ENCODE data around the gene PEPD. TPM values are rescaled to one million over a fixed set of nuclear protein-coding genes. Genes with fewer than 3 reads are reported as not detected.

Gene PEPD
- total and polyA plus RNA-seq, 2 of the 4 experiments (the other 2 are of a cell fraction), result 36.7 to 88.4 TPM

GRCh38 chr19:33462112-33462791 is 59.3 kb downstream of the PEPD start:
- ChIA-PET CTCF (no interaction called here), POLR2A (ENCODE audit: unreplicated experiment) (no interaction called here)
- peaks cover 1% of the 10 kb centered on the region; the same call in 1 of the 2 replicates for H3K36me3 ChIP-seq (ENCODE audit: control insufficient read depth, insufficient read depth, low read length)
- H2AK9ac ChIP-seq (replicated peaks; ENCODE audit: low read depth, low read length, poor library complexity), result no peak overlapping the region
- H3K4me1 ChIP-seq (ENCODE audit: control insufficient read depth, insufficient read depth, low read length), result no peaks in the 10 kb centered on the region
- H3K14ac ChIP-seq (replicated peaks; ENCODE audit: low read depth, low read length), result no peak overlapping the region
- H3K4me2 ChIP-seq (ENCODE audit: low read depth, low read length), result no peak overlapping the region
- no peak overlapping the region for H4K5ac ChIP-seq (ENCODE audit: low read depth, low read length)
- H3K4me3 ChIP-seq (ENCODE audit: insufficient read depth, low read depth, low read length), result no peak overlapping the region
- no peak overlapping the region for H3K56ac ChIP-seq (ENCODE audit: extremely low read depth, insufficient read depth, low read length)
- no peak for TF ChIP-seq RFX5 (IDR thresholded peaks at IDR 0.05; ENCODE audit: low read depth, low read length)
- TF ChIP-seq FOS (IDR thresholded peaks at IDR 0.05; ENCODE audit: low read depth, low read length), result no peak
- TF ChIP-seq POLR2A (IDR thresholded peaks at IDR 0.05; ENCODE audit: low read depth, low read length), result no peak
- TF ChIP-seq USF2 (IDR thresholded peaks at IDR 0.05; ENCODE audit: low read depth, low read length), result no peak
- TF ChIP-seq RAD21 (IDR thresholded peaks at IDR 0.05; ENCODE audit: low read length), result no peak
- no peak for TF ChIP-seq CTCF (conservative IDR thresholded peaks at IDR 0.05; ENCODE audit: low read depth, low read length)
- TF ChIP-seq RCOR1 (IDR thresholded peaks at IDR 0.05; ENCODE audit: insufficient replicate concordance, low read length), result no peak
- no peak for TF ChIP-seq MAFK (IDR thresholded peaks at IDR 0.05; ENCODE audit: low read depth, low read length)
- TF ChIP-seq CEBPB (IDR thresholded peaks at IDR 0.05; ENCODE audit: low read depth, low read length), result no peak
- TF ChIP-seq MXI1 (IDR thresholded peaks at IDR 0.05; ENCODE audit: borderline replicate concordance, low read depth, low read length), result no peak
- TF ChIP-seq BHLHE40 (IDR thresholded peaks at IDR 0.05; ENCODE audit: low read depth, low read length), result no peak
- TF ChIP-seq SMC3 (IDR thresholded peaks at IDR 0.05; ENCODE audit: low read depth, low read length), result no peak
- no peak for TF ChIP-seq ELK1 (IDR thresholded peaks at IDR 0.05; ENCODE audit: borderline replicate concordance, low read depth, low read length)
- TF ChIP-seq NFE2L2 (IDR thresholded peaks at IDR 0.05; ENCODE audit: low read depth, low read length), result no peak
- no peak for TF ChIP-seq MAZ (IDR thresholded peaks at IDR 0.05; ENCODE audit: borderline replicate concordance, low read depth, low read length)
- TF ChIP-seq CHD1 (IDR thresholded peaks at IDR 0.05; ENCODE audit: low read depth, low read length), result no peak
- no peak overlapping the region for H2BK20ac ChIP-seq (ENCODE audit: low read depth, low read length)
- H2AK5ac ChIP-seq (ENCODE audit: low read depth, low read length), result no peak overlapping the region
- DNase-seq (no peak), ATAC-seq (ENCODE audit: low read depth) (no peak)
- H3K9me1 ChIP-seq (ENCODE audit: insufficient read depth, low read length), result peaks cover 13% of the 10 kb centered on the region
- H2AFZ ChIP-seq (replicated peaks; ENCODE audit: low read length, poor library complexity), result no peak overlapping the region
- H4K91ac ChIP-seq (ENCODE audit: insufficient read depth, low read depth, low read length), result no peak overlapping the region
- H3K9me3 ChIP-seq (ENCODE audit: control insufficient read depth, insufficient read depth, low read length), result no peaks in the 10 kb centered on the region
- 0 out of 4 replicates have a peak, but pooled peaks cover 0 to 4% of the 10 kb centered on the region in 2 experiments for H3K79me1 ChIP-seq (ENCODE audit: low read depth in 1 of 2, low read length in 2 of 2)
- no peak overlapping the region for H2BK15ac ChIP-seq (ENCODE audit: low read depth, low read length)
- H3K27me3 ChIP-seq (ENCODE audit: control insufficient read depth, insufficient read depth, low read length), result no peaks in the 10 kb centered on the region
- H3K4ac ChIP-seq (ENCODE audit: low read depth, low read length), result no peak overlapping the region
- no TSS peak for BruUV-seq (replicated peaks)
- H2BK5ac ChIP-seq (ENCODE audit: low read depth, low read length, poor library complexity, severe bottlenecking), result no peak overlapping the region
- H2BK120ac ChIP-seq (ENCODE audit: low read depth, low read length), result no peak overlapping the region
- intact Hi-C loops (cut with micrococcal nuclease), result no loop called here
- no peak overlapping the region for H3K23ac ChIP-seq (ENCODE audit: low read depth, low read length)
- no peak overlapping the region for H3K9ac ChIP-seq (ENCODE audit: low read depth, low read length)
- H4K8ac ChIP-seq (ENCODE audit: low read depth in 2 of 2, low read length in 2 of 2), result no peak overlapping the region
- in situ Hi-C loops (cut with MboI; ENCODE audit: low sequenced_read_pairs), result no loop called here
- H3K18ac ChIP-seq (ENCODE audit: low read depth, low read length), result no peak overlapping the region
- H4K20me1 ChIP-seq (ENCODE audit: insufficient read depth, low read length), result no peaks in the 10 kb centered on the region
- WGBS, 2 experiments (ENCODE audit: extremely low coverage in 2 of 2, insufficient read length in 1 of 2), result 78% methylated on average over 12 of the region's 16 CpGs; no CpG with 5 or more reads in 1 of the 2 experiments
- no peak overlapping the region for H3K27ac ChIP-seq (ENCODE audit: insufficient read depth, low read length)
- dilution Hi-C loops (cut with HindIII; ENCODE audit: low sequenced_read_pairs, unreplicated experiment), result no loop called here
